Stimulated activated effector memory CD8-positive, alpha-beta T cell treated with anti-CD3 and anti-CD28 coated beads, Interleukin-12 subunit alpha, Interleukin-12 subunit beta, amount 100 ng/mL, for 72 hours (primary cell): ENCODE measurements around the gene CDK6.

Experiments
- ATAC-seq: fragments of 150-1000 bp; cut with Tn5 transposase; 2 replicates; pipeline ENCODE4 v1.10.0; 2021
- DNase-seq, 2 donors: peaks; one replicate each; pipeline ENCODE4 v3.0.0; 2021 to 2022; ENCODE audit warnings: low spot score in 2 of 2
- H3K27ac Mint-ChIP-seq: one replicate; pipeline ENCODE4 v1.8.0; 2022; ENCODE audit warnings: mild to moderate bottlenecking, mixed read lengths
- H3K36me3 Mint-ChIP-seq: one replicate; pipeline ENCODE4 v1.8.0; 2022; ENCODE audit warnings: mild to moderate bottlenecking, mixed read lengths
- H3K4me1 Mint-ChIP-seq: one replicate; pipeline ENCODE4 v1.8.0; 2022; ENCODE audit warnings: mixed read lengths
- H3K4me3 Mint-ChIP-seq: one replicate; pipeline ENCODE4 v1.8.0; 2022; ENCODE audit warnings: mild to moderate bottlenecking, mixed read lengths
- H3K9me3 Mint-ChIP-seq: one replicate; pipeline ENCODE4 v1.8.0; 2022; ENCODE audit warnings: mixed read lengths

CDK6 gene

DNA sequence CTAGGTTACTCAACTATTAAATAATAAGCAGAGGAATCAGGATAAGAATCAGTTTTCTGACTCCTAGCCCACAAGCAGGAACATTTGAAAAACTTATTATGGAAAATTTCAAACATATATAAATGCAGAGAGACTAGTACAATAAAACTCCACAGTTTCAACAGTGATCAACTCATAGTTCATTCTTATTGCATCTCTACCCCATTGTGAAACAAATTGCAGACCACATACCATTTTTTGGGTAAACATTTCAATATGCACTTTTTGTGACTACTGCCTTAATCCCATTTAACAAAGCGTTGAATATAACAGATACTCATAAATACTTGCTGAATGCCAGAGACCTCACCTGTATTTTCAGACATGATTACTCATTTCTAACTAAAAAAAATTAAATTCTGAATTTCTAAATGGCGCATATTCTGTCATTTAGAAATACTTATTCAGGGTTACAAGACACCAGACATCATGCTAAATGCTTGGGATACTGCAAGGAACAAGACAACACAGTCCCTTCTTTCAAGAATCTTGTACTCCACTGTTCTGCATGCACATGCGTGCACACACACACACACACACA, 11.4 kb downstream of the CDK6 start:
- Mint-ChIP-seq H3K27ac (no peak overlapping the region), H3K36me3 (peaks cover 90% of the 10 kb centered on the region), H3K4me1 (peaks cover 80% of the 10 kb centered on the region), H3K9me3 (no peaks in the 10 kb centered on the region), H3K4me3 (peak overlapping the region; percentile 49)
- no peak for DNase-seq
- peak; percentile 53 for ATAC-seq

DNA sequence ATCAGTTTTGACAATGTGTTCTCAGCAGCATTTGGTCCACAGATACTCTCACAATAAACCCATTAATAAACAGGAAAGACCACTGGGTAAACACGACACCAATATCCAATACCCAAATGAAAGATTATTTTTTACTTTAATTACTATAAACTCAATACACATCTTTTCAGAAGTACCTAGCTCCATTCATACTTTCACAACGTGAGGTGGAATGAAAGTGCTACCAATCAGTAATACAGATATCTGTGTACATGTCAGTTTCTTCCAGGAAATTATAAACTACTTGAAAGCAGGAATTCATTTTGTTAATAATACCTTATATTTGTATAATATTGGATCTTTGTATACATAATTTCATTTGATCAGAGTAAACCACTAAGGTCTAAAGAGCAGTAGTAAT, 11.9 kb downstream of the CDK6 start:
- H3K27ac Mint-ChIP-seq: no peak overlapping the region
- peak; percentile 56 for ATAC-seq
- H3K4me1 Mint-ChIP-seq: peaks cover 80% of the 10 kb centered on the region
- no peak for DNase-seq
- peaks cover 90% of the 10 kb centered on the region for H3K36me3 Mint-ChIP-seq
- no peaks in the 10 kb centered on the region for H3K9me3 Mint-ChIP-seq
- peak overlapping the region; percentile 49 for H3K4me3 Mint-ChIP-seq

DNA sequence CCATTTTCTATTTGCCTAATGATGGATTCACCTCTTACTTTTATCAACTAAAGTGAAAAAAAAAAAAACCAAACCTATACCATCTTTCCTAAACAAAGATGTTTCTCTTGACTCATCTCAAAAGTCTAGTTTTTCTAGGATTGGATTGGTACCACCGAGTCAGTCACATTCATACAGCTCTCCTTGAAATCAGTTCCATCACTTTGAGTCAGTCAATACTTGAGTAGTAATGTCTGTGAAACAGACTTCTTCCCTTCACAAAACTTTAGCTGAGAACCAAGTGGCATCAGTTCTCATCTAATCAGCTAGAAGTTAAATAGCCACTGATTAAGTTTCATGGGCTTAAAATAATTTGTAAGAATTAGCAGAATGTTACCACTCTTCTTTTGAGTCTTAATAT, 13.3 kb downstream of the CDK6 start:
- H3K4me1 Mint-ChIP-seq: peaks cover 85% of the 10 kb centered on the region
- no peak for DNase-seq
- H3K27ac Mint-ChIP-seq: peak overlapping the region; percentile 6
- H3K36me3 Mint-ChIP-seq: peaks cover 90% of the 10 kb centered on the region
- ATAC-seq: peak; percentile 67
- H3K4me3 Mint-ChIP-seq: peak overlapping the region; percentile 23
- no peaks in the 10 kb centered on the region for H3K9me3 Mint-ChIP-seq

DNA sequence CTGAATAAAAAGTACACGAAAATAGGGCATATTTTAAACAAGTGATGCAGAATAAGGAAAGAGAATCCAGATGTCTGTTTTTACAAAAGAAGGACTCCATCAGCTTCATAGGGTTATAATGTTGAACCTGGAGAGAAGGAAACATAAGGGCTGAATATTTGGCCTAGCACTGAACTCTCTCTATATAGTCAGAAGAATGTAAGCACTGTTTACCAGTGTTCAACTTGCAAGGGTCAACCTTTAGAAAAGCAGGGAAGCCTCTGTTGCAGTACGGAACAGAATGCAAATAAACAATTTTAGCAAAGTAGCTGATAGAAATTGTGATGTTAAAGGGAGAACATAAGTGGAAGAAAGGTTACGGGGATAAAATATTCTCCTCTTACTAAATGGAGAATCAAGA, 16.2 kb downstream of the CDK6 start:
- DNase-seq: no peak
- Mint-ChIP-seq H3K4me3 (peak overlapping the region; percentile 10), H3K36me3 (peaks cover 84% of the 10 kb centered on the region), H3K4me1 (peaks cover 80% of the 10 kb centered on the region), H3K9me3 (peaks cover 4% of the 10 kb centered on the region), H3K27ac (no peak overlapping the region)
- ATAC-seq: no peak

DNA sequence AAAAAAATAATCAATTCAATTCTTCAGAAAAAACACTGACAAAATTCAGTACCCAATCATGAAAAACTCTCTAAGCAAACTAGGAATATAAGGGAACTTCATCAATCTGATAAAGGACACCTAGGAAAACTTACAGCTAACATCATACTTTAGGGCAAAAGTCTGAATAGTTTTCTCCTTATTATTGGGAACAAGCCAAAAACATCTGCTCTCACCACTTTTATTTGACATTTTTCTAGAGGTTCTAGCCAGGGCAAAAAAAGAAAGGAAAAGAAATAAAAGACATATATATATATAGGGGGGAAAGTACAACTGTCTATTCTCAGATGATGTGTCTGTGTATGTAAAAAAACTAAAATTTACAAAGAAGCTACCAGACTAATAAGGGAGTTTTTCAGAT, 19.0 kb downstream of the CDK6 start:
- no peak overlapping the region for H3K27ac Mint-ChIP-seq
- no peak for DNase-seq
- no peak for ATAC-seq
- peaks cover 78% of the 10 kb centered on the region for H3K36me3 Mint-ChIP-seq
- H3K4me1 Mint-ChIP-seq: peaks cover 86% of the 10 kb centered on the region
- H3K9me3 Mint-ChIP-seq: peaks cover 4% of the 10 kb centered on the region
- peak overlapping the region; percentile 15 for H3K4me3 Mint-ChIP-seq

DNA sequence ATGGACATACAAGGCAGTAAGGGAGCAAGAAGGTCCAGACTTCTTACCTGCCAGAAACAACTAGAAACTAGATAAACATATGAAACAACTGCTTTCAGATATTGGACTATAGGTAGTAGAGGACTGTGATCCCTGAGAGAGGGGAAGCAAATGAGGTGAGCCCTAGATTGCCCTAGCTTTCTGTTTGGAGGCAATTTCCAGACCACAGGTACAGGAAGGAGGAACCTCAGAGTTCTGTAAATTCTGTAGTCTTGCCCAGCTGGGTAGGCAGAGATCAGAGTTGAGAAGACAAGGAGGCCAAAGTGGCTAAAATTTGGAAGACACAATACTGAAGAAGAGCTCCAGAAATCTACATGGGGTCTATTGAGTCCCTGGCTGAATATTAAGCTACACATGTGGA, 21.0 kb downstream of the CDK6 start:
- H3K9me3 Mint-ChIP-seq: peaks cover 4% of the 10 kb centered on the region
- peak; percentile 3 for ATAC-seq
- H3K4me3 Mint-ChIP-seq: peak overlapping the region; percentile 52
- H3K36me3 Mint-ChIP-seq: peaks cover 88% of the 10 kb centered on the region
- peaks cover 94% of the 10 kb centered on the region for H3K4me1 Mint-ChIP-seq
- DNase-seq: no peak
- peak overlapping the region; percentile 90 for H3K27ac Mint-ChIP-seq

DNA sequence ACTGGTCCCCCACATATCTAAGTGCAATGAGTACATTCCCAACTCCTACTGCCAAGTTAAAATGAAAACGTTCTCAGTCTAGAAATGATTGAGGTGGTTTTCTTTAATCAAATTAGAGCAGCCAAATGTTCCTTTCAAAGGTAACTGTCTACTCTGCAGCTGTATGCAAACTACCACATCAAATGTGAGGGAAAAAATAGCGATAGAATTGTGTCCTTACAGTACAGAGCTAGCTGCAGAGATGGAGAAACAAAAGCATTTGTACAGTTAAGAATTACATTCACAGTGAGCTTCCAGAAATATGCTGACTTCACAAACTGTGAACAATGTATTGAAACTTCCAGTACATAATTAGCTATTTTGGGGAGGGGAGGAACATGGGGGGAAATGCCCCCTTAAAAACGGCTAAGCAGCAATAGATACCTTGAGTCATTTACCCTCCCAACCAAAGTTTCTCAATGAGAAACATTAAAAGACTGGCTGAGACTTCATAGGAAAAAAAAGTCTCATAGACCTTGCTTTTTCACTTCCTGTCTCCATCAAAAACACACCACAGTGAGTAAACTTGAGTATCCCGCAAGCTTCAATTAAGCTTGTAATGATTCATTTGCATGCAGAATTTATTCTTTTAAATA, 22.9 kb downstream of the CDK6 start:
- H3K4me3 Mint-ChIP-seq: peak overlapping the region; percentile 52
- peaks cover 4% of the 10 kb centered on the region for H3K9me3 Mint-ChIP-seq
- no peak for DNase-seq
- peak overlapping the region; percentile 90 for H3K27ac Mint-ChIP-seq
- ATAC-seq: peak; percentile 81
- H3K4me1 Mint-ChIP-seq: peaks cover 90% of the 10 kb centered on the region
- peaks cover 84% of the 10 kb centered on the region for H3K36me3 Mint-ChIP-seq

DNA sequence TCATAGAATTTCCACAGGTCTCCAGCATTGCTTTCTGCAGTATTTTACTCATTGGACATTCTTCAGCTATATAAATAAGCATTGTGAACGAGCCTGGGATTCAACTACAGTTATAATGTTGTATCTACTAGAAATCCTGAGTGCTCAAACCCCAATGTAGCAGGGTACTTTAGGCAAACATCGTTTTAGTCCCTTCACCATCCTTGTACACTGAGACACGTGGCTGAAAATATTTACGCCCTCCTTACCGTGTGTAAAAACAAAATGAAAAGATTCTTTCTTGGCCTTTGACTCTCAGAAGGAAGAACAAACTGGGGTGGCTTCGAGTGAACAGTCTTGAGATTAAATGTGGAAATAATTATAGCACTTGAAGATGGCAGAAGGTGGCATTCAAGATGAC, 25.2 kb downstream of the CDK6 start:
- peaks cover 2% of the 10 kb centered on the region for H3K9me3 Mint-ChIP-seq
- ATAC-seq (no peak), DNase-seq (no peak)
- H3K27ac Mint-ChIP-seq: peak overlapping the region; percentile 90
- peaks cover 96% of the 10 kb centered on the region for H3K4me1 Mint-ChIP-seq
- H3K4me3 Mint-ChIP-seq: peak overlapping the region; percentile 52
- H3K36me3 Mint-ChIP-seq: peaks cover 90% of the 10 kb centered on the region

DNA sequence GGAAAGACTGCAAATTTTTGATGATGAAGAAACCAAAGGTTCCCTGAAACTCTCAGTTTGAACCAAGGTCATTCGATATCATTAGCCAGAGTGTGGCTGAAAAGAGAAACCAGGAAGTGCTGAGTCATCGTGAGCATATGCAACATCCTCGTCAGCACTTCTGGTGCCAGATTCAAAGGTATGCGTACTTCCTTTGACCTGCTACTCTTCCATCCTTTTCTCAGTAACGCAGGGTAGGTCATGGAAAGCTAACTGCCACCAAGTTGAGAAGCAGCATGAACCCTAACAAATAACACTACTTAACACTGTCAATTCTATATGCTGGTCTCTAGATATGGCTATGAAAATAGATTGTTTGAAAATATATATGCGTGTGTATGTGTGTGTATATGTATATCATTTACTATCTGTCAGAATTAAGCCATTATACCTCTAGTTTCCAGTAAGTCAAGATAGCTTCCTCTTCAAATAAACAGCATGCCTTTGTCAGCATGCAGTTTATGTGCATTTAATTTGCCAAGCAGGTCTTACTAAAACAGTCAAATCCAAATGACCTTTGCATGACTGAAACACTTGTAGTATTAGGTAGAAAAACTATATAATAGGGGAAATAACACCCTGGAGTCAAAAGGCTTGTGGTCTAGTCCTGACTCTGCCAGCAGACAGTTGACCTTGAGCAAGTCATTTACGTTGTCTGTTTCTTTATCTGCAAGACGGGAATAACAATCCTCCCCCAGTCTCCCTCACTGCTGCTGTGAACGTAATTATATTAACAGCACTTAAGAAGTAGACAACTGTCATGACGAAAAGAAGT, 26.4 kb downstream of the CDK6 start:
- peaks cover 85% of the 10 kb centered on the region for H3K4me1 Mint-ChIP-seq
- DNase-seq: peak; percentile 31 to 82
- H3K9me3 Mint-ChIP-seq: no peaks in the 10 kb centered on the region
- H3K4me3 Mint-ChIP-seq: peak overlapping the region; percentile 52
- peaks cover 82% of the 10 kb centered on the region for H3K36me3 Mint-ChIP-seq
- ATAC-seq: peak; percentile 82
- H3K27ac Mint-ChIP-seq: peak overlapping the region; percentile 90

DNA sequence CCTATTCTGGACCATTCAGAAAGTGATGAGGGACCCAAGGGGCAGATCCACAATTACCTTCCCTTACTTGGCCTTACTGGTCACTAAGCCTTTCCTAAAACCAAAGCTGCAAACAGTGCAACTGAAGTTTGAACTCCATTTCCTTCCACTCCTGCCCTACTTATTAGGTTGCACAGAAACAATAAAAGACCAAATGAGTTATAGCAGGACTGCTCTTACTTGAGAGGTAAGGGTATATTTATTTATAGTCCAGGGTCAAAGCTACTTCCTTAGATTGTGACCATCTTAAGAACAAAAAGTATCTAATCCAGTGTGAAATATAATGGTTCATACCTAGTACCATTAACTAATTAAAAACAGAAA, 27.0 kb downstream of the CDK6 start:
- ATAC-seq: no peak

DNA sequence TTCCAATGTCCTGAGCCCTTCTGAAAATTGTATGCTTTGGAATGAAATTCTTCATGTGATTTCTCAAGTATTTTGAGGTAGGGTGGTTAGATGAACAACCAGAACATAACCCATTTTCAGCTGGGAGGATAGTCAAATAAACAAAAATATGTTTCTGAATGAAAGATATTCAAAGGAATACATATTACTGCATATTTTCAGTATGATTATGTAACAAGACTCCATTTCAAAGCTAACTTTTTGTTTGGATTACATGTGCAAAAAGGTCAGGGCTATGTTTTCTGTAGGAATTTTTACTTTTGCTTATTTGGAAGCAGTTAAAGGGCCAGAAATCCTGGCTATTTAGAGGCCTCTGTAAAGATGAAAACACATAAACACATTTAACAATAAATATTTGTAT, 27.7 kb downstream of the CDK6 start:
- no peak for ATAC-seq
- peaks cover 73% of the 10 kb centered on the region for H3K36me3 Mint-ChIP-seq
- no peaks in the 10 kb centered on the region for H3K9me3 Mint-ChIP-seq
- DNase-seq: no peak
- peak overlapping the region; percentile 38 for H3K4me3 Mint-ChIP-seq
- peaks cover 71% of the 10 kb centered on the region for H3K4me1 Mint-ChIP-seq
- peak overlapping the region; percentile 82 for H3K27ac Mint-ChIP-seq

More for the DNA sequence above, 27.0 kb downstream of the CDK6 start:
- H3K4me1 Mint-ChIP-seq: peaks cover 79% of the 10 kb centered on the region
- no peak for DNase-seq
- H3K9me3 Mint-ChIP-seq: no peaks in the 10 kb centered on the region
- H3K4me3 Mint-ChIP-seq: peak overlapping the region; percentile 52
- H3K27ac Mint-ChIP-seq: peak overlapping the region; percentile 90
- peaks cover 79% of the 10 kb centered on the region for H3K36me3 Mint-ChIP-seq

DNA sequence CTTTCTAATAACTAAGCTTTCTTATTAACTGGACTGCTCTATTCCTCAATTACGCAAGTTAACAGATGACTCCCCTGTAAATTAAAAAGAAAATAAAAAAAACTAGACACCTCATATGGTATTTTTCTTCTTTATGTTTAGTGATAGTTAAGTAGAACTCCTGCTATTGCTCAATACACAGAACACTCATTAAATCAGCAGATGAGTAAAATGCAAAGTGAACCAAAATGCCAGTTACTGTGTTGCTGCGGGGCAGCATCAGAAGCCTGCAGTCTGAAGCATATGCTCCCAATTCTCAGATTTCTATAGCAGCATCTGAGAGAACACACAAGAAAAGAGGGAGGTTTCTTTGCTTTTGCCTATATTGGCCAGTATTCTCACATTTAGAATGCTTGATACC, 28.4 kb downstream of the CDK6 start:
- ATAC-seq (peak; percentile 76), DNase-seq (no peak)
- H3K36me3 Mint-ChIP-seq: peaks cover 74% of the 10 kb centered on the region
- H3K4me3 Mint-ChIP-seq: peak overlapping the region; percentile 38
- peak overlapping the region; percentile 82 for H3K27ac Mint-ChIP-seq
- peaks cover 71% of the 10 kb centered on the region for H3K4me1 Mint-ChIP-seq
- no peaks in the 10 kb centered on the region for H3K9me3 Mint-ChIP-seq

DNA sequence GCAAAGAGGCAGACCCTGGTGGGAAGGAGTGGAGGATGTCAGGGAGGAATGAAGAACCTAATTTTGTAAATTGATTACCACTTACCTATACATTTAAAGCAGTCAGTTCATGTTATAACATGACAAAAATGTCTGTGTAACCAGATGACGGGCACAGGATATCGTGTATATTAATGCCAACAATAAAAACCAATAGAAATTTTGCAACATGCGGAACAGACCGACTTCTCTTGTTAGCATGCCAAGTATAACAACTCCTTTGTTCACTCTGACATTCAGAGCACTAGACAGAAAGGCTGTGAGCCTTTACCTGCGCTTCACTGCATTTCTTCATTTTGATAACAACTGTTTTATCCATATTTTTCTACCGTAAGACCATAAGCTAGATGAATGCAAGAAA, 29.9 kb downstream of the CDK6 start:
- H3K27ac Mint-ChIP-seq: peak overlapping the region; percentile 82
- peaks cover 69% of the 10 kb centered on the region for H3K4me1 Mint-ChIP-seq
- no peak overlapping the region for H3K4me3 Mint-ChIP-seq
- H3K9me3 Mint-ChIP-seq: no peaks in the 10 kb centered on the region
- peaks cover 72% of the 10 kb centered on the region for H3K36me3 Mint-ChIP-seq
- no peak for DNase-seq
- no peak for ATAC-seq

DNA sequence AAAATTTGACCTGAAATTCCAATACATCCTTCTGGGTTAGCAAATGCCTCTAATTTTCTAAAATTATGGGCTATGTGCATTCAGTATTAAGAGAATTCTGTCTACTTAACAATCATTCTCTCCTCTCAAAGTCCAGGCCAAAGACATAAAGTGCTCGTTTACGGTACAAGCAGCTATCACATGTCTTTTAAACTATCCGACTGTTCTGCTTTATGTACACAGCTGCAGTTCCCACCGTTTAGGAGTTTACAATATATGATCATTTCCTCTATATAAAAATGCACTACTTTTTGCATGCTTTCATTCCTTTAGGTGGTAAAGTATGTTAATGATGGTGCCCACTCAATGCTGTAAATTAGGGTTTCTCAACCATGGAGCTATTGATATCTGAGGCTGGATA, 34.0 kb downstream of the CDK6 start:
- Mint-ChIP-seq H3K36me3 (peaks cover 38% of the 10 kb centered on the region), H3K9me3 (no peaks in the 10 kb centered on the region), H3K27ac (peak overlapping the region; percentile 51), H3K4me1 (peaks cover 34% of the 10 kb centered on the region), H3K4me3 (no peak overlapping the region)
- ATAC-seq (no peak), DNase-seq (no peak)

DNA sequence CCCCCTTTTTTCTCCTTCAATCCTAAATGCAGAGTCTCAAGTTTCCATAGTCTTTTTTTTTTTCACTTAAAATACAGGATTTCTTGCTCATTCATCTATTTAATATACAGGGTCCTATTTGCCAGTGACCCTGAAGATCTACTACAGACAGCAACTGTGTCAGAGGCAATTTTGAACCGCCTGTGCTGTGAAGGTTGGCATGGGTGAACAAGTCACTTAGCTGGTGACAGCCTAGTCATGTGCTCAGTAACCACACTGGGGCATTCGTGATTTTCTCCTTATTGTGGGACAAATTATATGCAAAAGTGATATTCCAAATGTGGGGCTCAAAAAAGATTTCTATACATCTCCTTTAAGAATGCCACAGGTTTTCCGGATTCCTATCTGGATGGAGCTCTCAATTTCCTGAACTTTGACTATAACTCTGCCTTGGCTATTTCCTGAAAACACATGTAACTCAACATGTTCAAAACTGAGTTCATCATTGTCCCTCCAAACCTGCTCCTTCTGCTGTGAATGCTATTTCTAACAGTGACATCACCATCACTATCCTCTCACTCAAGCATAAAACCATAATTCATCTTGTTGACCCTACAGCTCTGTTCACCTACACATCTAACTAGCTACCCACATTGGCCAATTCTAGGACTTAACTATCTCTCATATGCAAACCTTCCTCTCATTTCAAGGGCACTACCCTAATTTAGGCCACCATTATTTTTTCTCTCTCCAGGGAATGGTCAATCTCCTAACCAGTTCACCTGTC, 36.7 kb downstream of the CDK6 start:
- no peak overlapping the region for H3K4me3 Mint-ChIP-seq
- H3K27ac Mint-ChIP-seq: no peak overlapping the region
- H3K4me1 Mint-ChIP-seq: peaks cover 23% of the 10 kb centered on the region
- no peaks in the 10 kb centered on the region for H3K9me3 Mint-ChIP-seq
- DNase-seq: no peak
- peaks cover 31% of the 10 kb centered on the region for H3K36me3 Mint-ChIP-seq
- peak; percentile 70 for ATAC-seq
